IMR-90 (cell line): ENCODE results near the gene RBM48. TPM values are rescaled to one million over a fixed set of nuclear protein-coding genes. Genes with fewer than 3 reads are reported as not detected.

Experiments used
- ATAC-seq: fragments of 200-7000 bp; cut with Tn5 transposase; 2 replicates; pipeline ENCODE4 v1.9.1; 2020; ENCODE audit warnings: low read depth, mild to moderate bottlenecking, moderate library complexity
- BruUV-seq: library from RNA; stranded (reverse); fragments of 400-500 nt; replicated peaks from 2 replicates; lab custom pipeline; 2021; lab: Mats Ljungman, UMichigan
- CTCF ChIA-PET: fragments of 300-600 bp; formaldehyde crosslinking; extraction: SDS; loops from one replicate; lab custom pipeline; 2021; ENCODE audit warnings: antibody characterized with exemption; lab: Yijun Ruan, JAX
- POLR2A ChIA-PET: fragments of 300-600 bp; sonication (Branson Sonifier 250); formaldehyde crosslinking; loops from one replicate; lab custom pipeline; 2022; ENCODE audit warnings: antibody characterized with exemption; ENCODE audit not compliant: unreplicated experiment; lab: Charles Lee
- DNase-seq: peaks from one replicate; pipeline ENCODE4 v3.0.0; 2013
- H2AFZ ChIP-seq: replicated peaks from 2 replicates; pipeline ENCODE3; 2013; ENCODE audit warnings: low read length, mild to moderate bottlenecking; ENCODE audit not compliant: poor library complexity
- H2AK5ac ChIP-seq: 2 replicates; pipeline ENCODE4 v1.6.1; 2013; ENCODE audit warnings: low read depth, low read length, inconsistent platforms
- H2AK9ac ChIP-seq: replicated peaks from 2 replicates; pipeline ENCODE3; 2013; ENCODE audit warnings: mild to moderate bottlenecking, low read depth, low read length, moderate library complexity; ENCODE audit not compliant: poor library complexity
- H2BK120ac ChIP-seq: 2 replicates; pipeline ENCODE4 v1.6.1; 2013; ENCODE audit warnings: low read depth, low read length, inconsistent platforms
- H2BK15ac ChIP-seq: 3 replicates; pipeline ENCODE4 v1.6.1; 2013; ENCODE audit warnings: low read depth, low read length, inconsistent platforms
- H2BK20ac ChIP-seq: 2 replicates; pipeline ENCODE4 v1.6.1; 2013; ENCODE audit warnings: low read depth, mild to moderate bottlenecking, inconsistent platforms, low read length, moderate library complexity
- H2BK5ac ChIP-seq: 2 replicates; pipeline ENCODE4 v1.6.1; 2013; ENCODE audit warnings: mild to moderate bottlenecking, low read depth, low read length, inconsistent platforms; ENCODE audit not compliant: poor library complexity, severe bottlenecking
- H3K14ac ChIP-seq: replicated peaks from 2 replicates; pipeline ENCODE4 v1.6.1; 2013; ENCODE audit warnings: low read depth, low read length, inconsistent platforms
- H3K18ac ChIP-seq: 2 replicates; pipeline ENCODE4 v1.6.1; 2013; ENCODE audit warnings: low read depth, low read length, control low read depth
- H3K23ac ChIP-seq: 2 replicates; pipeline ENCODE4 v1.6.1; 2013; ENCODE audit warnings: low read depth, low read length, inconsistent platforms
- H3K27ac ChIP-seq: 2 replicates; pipeline ENCODE4 v1.5.1; 2013; ENCODE audit warnings: mild to moderate bottlenecking, control low read depth, low read length; ENCODE audit not compliant: insufficient read depth
- H3K27me3 ChIP-seq: 2 replicates; pipeline ENCODE4 v1.6.1; 2013; ENCODE audit warnings: low read length; ENCODE audit not compliant: control insufficient read depth, insufficient read depth
- H3K36me3 ChIP-seq: 2 replicates; pipeline ENCODE4 v1.6.1; 2013; ENCODE audit warnings: low read length, mixed read lengths; ENCODE audit not compliant: control insufficient read depth, insufficient read depth
- H3K4ac ChIP-seq: 2 replicates; pipeline ENCODE4 v1.6.1; 2013; ENCODE audit warnings: low read depth, low read length, inconsistent platforms
- H3K4me1 ChIP-seq: 2 replicates; pipeline ENCODE4 v1.6.1; 2013; ENCODE audit warnings: low read length, mixed read lengths; ENCODE audit not compliant: control insufficient read depth, insufficient read depth
- H3K4me2 ChIP-seq: 2 replicates; pipeline ENCODE4 v1.6.1; 2013; ENCODE audit warnings: low read depth, mild to moderate bottlenecking, control low read depth, low read length, moderate library complexity
- H3K4me3 ChIP-seq: 2 replicates; pipeline ENCODE4 v1.5.1; 2013; ENCODE audit warnings: low read depth, mild to moderate bottlenecking, control low read depth, low read length, moderate library complexity; ENCODE audit not compliant: insufficient read depth
- H3K56ac ChIP-seq: 2 replicates; pipeline ENCODE4 v1.6.1; 2013; ENCODE audit warnings: low read length, inconsistent platforms; ENCODE audit not compliant: insufficient read depth; ENCODE audit errors: extremely low read depth
- H3K79me1 ChIP-seq, 2 experiments: 2 replicates each; pipeline ENCODE4 v1.6.1; 2013; ENCODE audit warnings: low read length in 2 of 2, inconsistent platforms in 1 of 2, low read depth in 1 of 2
- H3K9ac ChIP-seq: 2 replicates; pipeline ENCODE4 v1.6.1; 2013; ENCODE audit warnings: low read depth, low read length, control low read depth
- H3K9me1 ChIP-seq: 2 replicates; pipeline ENCODE4 v1.6.1; 2013; ENCODE audit warnings: low read length, inconsistent platforms; ENCODE audit not compliant: insufficient read depth
- H3K9me3 ChIP-seq: 2 replicates; pipeline ENCODE4 v1.6.1; 2013; ENCODE audit warnings: low read length; ENCODE audit not compliant: control insufficient read depth, insufficient read depth
- H4K20me1 ChIP-seq: 2 replicates; pipeline ENCODE4 v1.6.1; 2013; ENCODE audit warnings: low read length, inconsistent platforms; ENCODE audit not compliant: insufficient read depth
- H4K5ac ChIP-seq: 2 replicates; pipeline ENCODE4 v1.6.1; 2013; ENCODE audit warnings: mild to moderate bottlenecking, low read depth, low read length, control low read depth
- H4K8ac ChIP-seq, 2 experiments: 2 replicates each; pipeline ENCODE4 v1.6.1; 2013; ENCODE audit warnings: low read depth in 2 of 2, low read length in 2 of 2, control low read depth in 1 of 2, inconsistent platforms in 1 of 2
- H4K91ac ChIP-seq: 2 replicates; pipeline ENCODE4 v1.6.1; 2013; ENCODE audit warnings: low read depth, low read length, inconsistent platforms; ENCODE audit not compliant: insufficient read depth
- MAFK ChIP-seq: IDR thresholded peaks from 2 replicates; pipeline ENCODE4 v1.6.1; 2012; ENCODE audit warnings: low read depth, low read length, improper control_type of control experiment
- RCOR1 ChIP-seq: IDR thresholded peaks from 2 replicates; pipeline ENCODE4 v1.6.1; 2012; ENCODE audit warnings: mild to moderate bottlenecking, low read length, improper control_type of control experiment; ENCODE audit not compliant: insufficient replicate concordance
- WGBS, 2 experiments: methylation state at CpG; one replicate each; pipeline versions ENCODE4 v1.1.5 to v1.1.7; 2013; ENCODE audit warnings: missing lambda C conversion rate in 2 of 2; ENCODE audit not compliant: insufficient read length in 1 of 2; ENCODE audit errors: extremely low coverage in 2 of 2; 5-methylcytosine and 5-hydroxymethylcytosine counted together
- dilution Hi-C: fragments of 300-500 bp; cut with HindIII; formaldehyde crosslinking; loops from one replicate; pipeline ENCODE4 v1.14.3; 2018; ENCODE audit warnings: low sequenced_read_pairs; ENCODE audit not compliant: unreplicated experiment
- in situ Hi-C: fragments of 300-500 bp; cut with MboI; formaldehyde crosslinking; loops from 3 replicates; pipeline ENCODE4 v1.14.3; 2019; ENCODE audit warnings: low sequenced_read_pairs, inconsistent platforms, mixed read lengths
- intact Hi-C: fragments of 100-400 bp; cut with micrococcal nuclease; formaldehyde crosslinking; loops from 2 replicates; pipeline ENCODE4 v1.10.0; 2022
- polyA plus RNA-seq, 3 experiments: library from polyadenylated mRNA; depleted of rRNA; stranded (reverse); fragments of >200 nt; gene quantifications; 2 replicates each; pipeline ENCODE4 v1.2.3, GENCODE V29; 2012; ENCODE audit warnings: low replicate concordance in 1 of 3
- total RNA-seq: library from RNA; depleted of rRNA; stranded (reverse); fragments of >200 nt; gene quantifications from 2 replicates; pipeline ENCODE4 v1.2.3, GENCODE V29; 2012

The RBM48 gene
- total and polyA plus RNA-seq, 2 of the 4 experiments (the other 2 are of a cell fraction): 5.1 to 5.6 TPM

DNA sequence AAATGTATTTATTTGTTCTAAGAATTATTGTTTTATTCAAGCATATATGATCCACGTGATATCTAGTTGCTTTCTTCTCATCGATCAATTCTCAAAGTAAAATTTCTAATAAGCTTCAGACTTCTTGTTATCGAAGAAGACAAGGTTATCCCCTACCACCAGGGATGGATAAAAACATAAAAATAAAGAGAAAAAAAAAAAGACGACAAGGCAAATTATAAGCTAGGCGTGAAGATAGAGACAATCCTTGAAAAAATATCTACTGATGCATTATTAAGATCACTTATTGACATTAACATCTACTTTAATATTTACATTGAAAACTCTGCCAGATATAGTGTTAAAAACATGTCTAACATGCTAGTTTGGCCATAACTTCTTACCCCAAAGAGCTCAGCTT lies 19.6 kb upstream of the RBM48 start:
- BruUV-seq: no TSS peak
- in situ Hi-C loops (no loop called here), dilution Hi-C loops (no loop called here), intact Hi-C loops (no loop called here)
- Histone ChIP-seq H3K56ac (no peak overlapping the region), H2BK5ac (no peak overlapping the region), H3K23ac (no peak overlapping the region), H4K5ac (no peak overlapping the region), H3K9ac (no peak overlapping the region), H4K91ac (no peak overlapping the region), H3K36me3 (peaks cover 5% of the 10 kb centered on the region; the same call in 1 of the 2 replicates), H2BK20ac (no peak overlapping the region), H3K9me3 (no peaks in the 10 kb centered on the region), H3K4me1 (no peaks in the 10 kb centered on the region), H3K4ac (no peak overlapping the region), H3K18ac (no peak overlapping the region), H3K79me1 (no peaks in the 10 kb centered on the region), H2BK120ac (no peak overlapping the region), H3K14ac (no peak overlapping the region), H2AFZ (no peak overlapping the region), H3K9me1 (no peaks in the 10 kb centered on the region; the same call in 1 of the 2 replicates), H2AK9ac (no peak overlapping the region), H3K27me3 (no peaks in the 10 kb centered on the region), H3K4me2 (no peak overlapping the region), H4K20me1 (no peaks in the 10 kb centered on the region), H3K27ac (no peak overlapping the region), H3K4me3 (no peak overlapping the region), H4K8ac (no peak overlapping the region), H2BK15ac (no peak overlapping the region), H2AK5ac (no peak overlapping the region)
- ATAC-seq (no peak), DNase-seq (no peak)
- peak; percentile 69 for TF ChIP-seq MAFK
- no peak for TF ChIP-seq RCOR1
- no CpG with 5 or more reads among the region's 5 CpGs for WGBS, 2 experiments
- CTCF ChIA-PET: interaction anchor here (0.6 kb wide), 1 partner anchor 74 kb away, joined by 3 read pairs; no protein-coding TSS in a partner anchor
- POLR2A ChIA-PET: no interaction called here
